SU-DHL-6 (cell line): ENCODE results near the gene RBMS1.

Experiments
- H2AFZ ChIP-seq: fragments of 200-600 bp; sonication (generic); 2 replicates; pipeline ENCODE4 v1.6.1; 2014; ENCODE audit warnings: low read depth, mild to moderate bottlenecking, moderate library complexity, mixed read lengths, antibody characterized with exemption, low read length; ENCODE audit not compliant: severe bottlenecking
- H3F3A ChIP-seq: fragments of 200-600 bp; shearing (Covaris generic); 2 replicates; pipeline ENCODE4 v1.6.0; 2016; ENCODE audit warnings: antibody characterized with exemption, mild to moderate bottlenecking; ENCODE audit not compliant: insufficient read depth
- H3K27ac ChIP-seq: fragments of 200-600 bp; sonication (generic); 2 replicates; pipeline ENCODE4 v1.5.1; 2016; ENCODE audit warnings: low read depth, mild to moderate bottlenecking, low read length, moderate library complexity, mixed read lengths
- H3K27me3 ChIP-seq: fragments of 200-600 bp; sonication (generic), shearing (Covaris generic); 2 replicates; pipeline ENCODE4 v1.6.0; 2014; ENCODE audit warnings: mild to moderate bottlenecking, low read length
- H3K36me3 ChIP-seq: fragments of 200-600 bp; sonication (generic); 2 replicates; pipeline ENCODE4 v1.6.1; 2014; ENCODE audit warnings: mild to moderate bottlenecking, low read length, mixed read lengths
- H3K4me2 ChIP-seq: fragments of 300-600, 200-600 bp; shearing (Covaris generic), sonication (generic); 2 replicates; pipeline ENCODE4 v1.6.0; 2014; ENCODE audit warnings: low read length, low read depth, mild to moderate bottlenecking; ENCODE audit not compliant: poor library complexity, severe bottlenecking
- H3K4me3 ChIP-seq: fragments of 200-600 bp; sonication (generic); 2 replicates; pipeline ENCODE4 v1.5.1; 2014; ENCODE audit warnings: antibody characterized with exemption, low read length, mild to moderate bottlenecking, mixed read lengths; ENCODE audit not compliant: insufficient read depth, poor library complexity, severe bottlenecking
- H3K79me2 ChIP-seq: fragments of 200-600 bp; sonication (generic); 2 replicates; pipeline ENCODE4 v1.6.1; 2014; ENCODE audit warnings: mild to moderate bottlenecking, low read length, moderate library complexity; ENCODE audit not compliant: insufficient read depth
- H3K9ac ChIP-seq: fragments of 200-600 bp; sonication (generic); 2 replicates; pipeline ENCODE4 v1.7.0; 2014; ENCODE audit warnings: mild to moderate bottlenecking, low read length
- H3K9me2 ChIP-seq: fragments of 200-600 bp; sonication (generic); replicated peaks from 2 replicates; pipeline ENCODE4 v1.6.1; 2014; ENCODE audit warnings: low read length; ENCODE audit not compliant: insufficient read depth
- H3K9me3 ChIP-seq: fragments of 200-600 bp; sonication (generic); 2 replicates; pipeline ENCODE4 v1.6.1; 2014; ENCODE audit warnings: low read length, mixed read lengths; ENCODE audit not compliant: insufficient read depth
- H4K20me1 ChIP-seq: fragments of 200-600 bp; sonication (generic); 2 replicates; pipeline ENCODE4 v1.6.1; 2014; ENCODE audit warnings: low read depth, mild to moderate bottlenecking, antibody characterized with exemption, low read length, moderate library complexity, mixed read lengths
- EZH2phosphoT487 ChIP-seq: fragments of 200-600 bp; sonication (generic), shearing (Covaris generic); conservative IDR thresholded peaks from 2 replicates; pipeline ENCODE4 v1.6.1; 2018; ENCODE audit warnings: mild to moderate bottlenecking, antibody characterized with exemption, low read length, moderate library complexity, mixed read lengths
- TF ChIP-seq, protein P1 (sequence below): fragments of 200-600 bp; sonication (generic); IDR thresholded peaks from one replicate; pipeline ENCODE4 v1.5.1; 2017; ENCODE audit warnings: antibody characterized with exemption, mild to moderate bottlenecking, low read length, moderate library complexity; ENCODE audit not compliant: insufficient read depth, poor library complexity, severe bottlenecking

Gene RBMS1

DNA sequence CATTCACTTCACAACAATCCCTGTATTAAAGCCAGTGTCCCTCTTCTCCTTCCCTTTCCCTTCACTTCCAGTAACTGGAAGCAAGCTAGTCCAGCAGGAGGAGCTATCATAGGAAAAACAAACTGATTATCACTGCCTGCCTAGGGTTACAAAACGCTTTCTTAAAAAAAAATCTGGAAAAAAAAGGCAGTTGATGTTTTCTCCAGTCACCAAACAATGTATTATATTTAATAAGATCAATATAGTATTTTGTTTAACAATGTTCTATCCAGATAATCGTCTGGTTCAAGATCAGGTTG, 214.8 kb downstream of the RBMS1 start:
- H3K36me3 ChIP-seq: no peaks in the 10 kb centered on the region

DNA sequence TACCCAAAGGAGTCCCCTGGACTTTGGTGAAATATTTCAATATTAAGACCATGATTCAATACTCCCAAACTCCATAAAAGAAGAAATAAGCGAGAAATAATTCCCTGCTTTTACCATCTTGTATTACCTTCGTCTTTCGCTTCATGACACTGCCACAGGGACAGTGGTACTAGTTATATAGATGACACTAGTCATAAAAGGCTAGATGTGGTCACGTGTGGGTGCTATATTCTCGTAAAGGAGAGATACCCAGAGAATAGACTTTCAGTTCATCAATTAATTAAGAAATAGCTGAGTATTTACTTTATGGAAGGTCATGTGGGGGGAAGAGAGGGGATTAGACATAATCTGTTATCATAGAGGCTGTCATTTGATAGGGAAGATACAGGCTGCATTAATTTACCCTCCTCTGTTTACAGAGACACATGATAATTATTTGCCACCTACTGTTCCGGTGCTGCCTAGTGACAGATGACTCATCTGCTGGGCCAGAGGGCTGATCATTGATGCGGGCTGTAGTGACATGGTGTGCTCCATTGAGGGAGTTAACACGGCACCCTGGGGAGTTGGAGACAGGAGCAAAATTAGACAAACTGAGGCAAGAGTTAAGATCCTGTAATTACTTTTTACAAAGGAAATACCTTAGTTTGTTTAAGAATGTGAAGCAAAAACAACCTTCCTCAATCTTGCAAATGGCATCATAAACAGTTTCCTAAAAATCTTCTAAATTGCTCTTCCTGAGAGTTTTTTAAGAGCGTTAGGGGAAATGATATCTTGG, 215.3 kb downstream of the RBMS1 start:
- TF ChIP-seq EZH2phosphoT487: no peak
- TF ChIP-seq, protein P1, sequence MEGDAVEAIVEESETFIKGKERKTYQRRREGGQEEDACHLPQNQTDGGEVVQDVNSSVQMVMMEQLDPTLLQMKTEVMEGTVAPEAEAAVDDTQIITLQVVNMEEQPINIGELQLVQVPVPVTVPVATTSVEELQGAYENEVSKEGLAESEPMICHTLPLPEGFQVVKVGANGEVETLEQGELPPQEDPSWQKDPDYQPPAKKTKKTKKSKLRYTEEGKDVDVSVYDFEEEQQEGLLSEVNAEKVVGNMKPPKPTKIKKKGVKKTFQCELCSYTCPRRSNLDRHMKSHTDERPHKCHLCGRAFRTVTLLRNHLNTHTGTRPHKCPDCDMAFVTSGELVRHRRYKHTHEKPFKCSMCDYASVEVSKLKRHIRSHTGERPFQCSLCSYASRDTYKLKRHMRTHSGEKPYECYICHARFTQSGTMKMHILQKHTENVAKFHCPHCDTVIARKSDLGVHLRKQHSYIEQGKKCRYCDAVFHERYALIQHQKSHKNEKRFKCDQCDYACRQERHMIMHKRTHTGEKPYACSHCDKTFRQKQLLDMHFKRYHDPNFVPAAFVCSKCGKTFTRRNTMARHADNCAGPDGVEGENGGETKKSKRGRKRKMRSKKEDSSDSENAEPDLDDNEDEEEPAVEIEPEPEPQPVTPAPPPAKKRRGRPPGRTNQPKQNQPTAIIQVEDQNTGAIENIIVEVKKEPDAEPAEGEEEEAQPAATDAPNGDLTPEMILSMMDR: no peak
- H3K36me3 ChIP-seq: no peaks in the 10 kb centered on the region
- no peaks in the 10 kb centered on the region for H4K20me1 ChIP-seq
- no peaks in the 10 kb centered on the region for H3K79me2 ChIP-seq
- no peak overlapping the region for H3K4me2 ChIP-seq
- no peaks in the 10 kb centered on the region for H3K9me2 ChIP-seq
- H3K9me3 ChIP-seq: no peaks in the 10 kb centered on the region
- H3K27me3 ChIP-seq: no peaks in the 10 kb centered on the region
- no peaks in the 10 kb centered on the region for H3F3A ChIP-seq
- H2AFZ ChIP-seq: no peak overlapping the region
- H3K9ac ChIP-seq: no peak overlapping the region
- H3K4me3 ChIP-seq: no peak overlapping the region
- H3K27ac ChIP-seq: no peak overlapping the region

More for the DNA sequence above, 214.8 kb downstream of the RBMS1 start:
- Histone ChIP-seq H3K9ac (no peak overlapping the region), H3K27ac (no peak overlapping the region), H4K20me1 (no peaks in the 10 kb centered on the region), H3F3A (no peaks in the 10 kb centered on the region), H3K9me2 (no peaks in the 10 kb centered on the region), H3K4me2 (no peak overlapping the region), H2AFZ (no peak overlapping the region), H3K9me3 (no peaks in the 10 kb centered on the region), H3K4me3 (no peak overlapping the region), H3K27me3 (no peaks in the 10 kb centered on the region), H3K79me2 (no peaks in the 10 kb centered on the region)
- TF ChIP-seq, protein P1: no peak
- no peak for TF ChIP-seq EZH2phosphoT487

DNA sequence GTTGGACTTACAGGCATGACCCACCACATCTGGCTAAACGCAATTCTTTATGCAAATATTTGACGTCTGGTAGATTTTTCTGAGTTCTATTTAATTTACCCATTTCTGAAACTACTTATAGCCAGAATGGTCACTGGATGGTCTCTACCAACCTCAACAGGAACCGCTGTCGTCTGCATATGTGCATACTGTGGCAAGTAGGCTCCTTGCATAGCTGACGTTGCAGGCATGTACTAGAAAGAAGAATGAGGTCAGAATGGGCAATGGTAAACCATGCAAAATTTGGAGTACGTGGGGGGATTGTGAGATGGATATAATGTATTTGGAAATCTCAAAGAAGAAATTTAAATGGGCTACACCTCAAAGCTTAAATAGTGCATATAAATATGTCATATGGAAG, 216.5 kb downstream of the RBMS1 start:
- H3K9me2 ChIP-seq: no peaks in the 10 kb centered on the region
- no peak for TF ChIP-seq EZH2phosphoT487
- TF ChIP-seq, protein P1: no peak
- H2AFZ ChIP-seq: no peak overlapping the region
- no peaks in the 10 kb centered on the region for H3K79me2 ChIP-seq
- no peaks in the 10 kb centered on the region for H3K9me3 ChIP-seq
- no peaks in the 10 kb centered on the region for H3F3A ChIP-seq
- H3K27ac ChIP-seq: no peak overlapping the region
- H3K4me2 ChIP-seq: no peak overlapping the region
- H3K36me3 ChIP-seq: no peaks in the 10 kb centered on the region
- no peak overlapping the region for H3K4me3 ChIP-seq
- H4K20me1 ChIP-seq: no peaks in the 10 kb centered on the region
- no peak overlapping the region for H3K9ac ChIP-seq
- H3K27me3 ChIP-seq: no peaks in the 10 kb centered on the region
